SW480 (cell line): ENCODE measurements around the gene PABPC5.

Experiments used
- DNase-seq: peaks from one replicate; pipeline ENCODE4 v3.0.0-alpha.2; 2016; ENCODE audit warnings: low spot score

Gene PABPC5

DNA sequence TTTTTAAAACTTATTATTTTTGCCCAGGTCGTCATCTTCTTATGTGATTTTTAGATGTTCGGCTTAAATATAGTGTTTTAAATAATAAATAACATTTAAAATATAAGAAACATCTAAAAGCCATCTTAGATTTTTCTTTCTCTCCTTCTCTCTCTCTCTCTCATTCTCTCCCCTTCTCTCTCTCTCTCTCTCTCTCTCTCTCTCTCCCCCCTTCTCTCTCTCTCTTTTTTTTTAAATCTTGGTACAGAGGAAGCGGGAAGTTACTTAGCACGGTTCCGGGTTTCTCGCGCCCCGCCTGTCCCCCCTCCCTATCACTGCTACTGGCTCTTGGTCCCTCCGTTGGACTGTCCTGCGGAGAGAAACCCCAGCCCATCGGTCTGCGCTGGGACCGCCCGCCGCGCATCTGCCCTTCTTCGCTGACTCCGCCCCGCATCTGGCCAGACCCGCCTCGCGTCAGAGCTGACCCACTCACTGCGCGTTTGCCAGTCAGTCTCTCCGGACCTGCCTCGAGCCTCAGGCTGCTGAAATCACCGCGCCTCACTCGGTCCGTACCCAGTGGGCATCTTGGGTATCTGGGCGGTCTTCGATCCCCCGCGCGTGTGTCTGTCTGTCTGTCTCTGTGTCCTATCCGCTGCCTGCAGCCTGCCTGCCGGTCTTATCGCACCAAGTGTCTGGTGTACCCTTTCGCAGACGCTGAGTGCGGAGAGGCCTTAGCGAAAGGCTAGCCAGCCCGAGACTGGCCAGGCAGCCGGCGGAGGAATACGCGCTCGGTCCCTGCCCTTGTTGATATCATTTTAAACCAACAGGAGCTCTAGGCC, at the start of gene PABPC5:
PABPC5 (plus strand) TSS at position 489 of the 818 bp plus-strand sequence. CDS start 739 bp downstream, outside the sequence.
- no peak for DNase-seq

DNA sequence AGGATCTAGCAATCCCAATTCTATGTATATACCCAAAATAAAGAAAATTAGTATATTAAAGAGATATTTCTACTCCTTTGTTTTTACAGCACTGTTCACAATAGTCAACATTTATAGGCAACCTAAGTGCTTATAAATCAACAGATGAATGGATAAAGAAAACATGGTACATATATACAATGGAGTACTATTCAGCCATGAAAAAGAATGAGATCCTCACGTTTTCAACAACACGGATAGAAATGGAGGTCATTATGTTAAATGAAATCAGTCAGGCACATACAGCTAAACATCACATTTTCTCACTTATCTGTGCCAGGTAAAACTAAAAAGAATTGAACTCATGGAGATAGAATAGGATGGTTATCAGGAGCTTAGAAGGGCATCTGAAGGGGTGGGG, 45.6 kb upstream of the PABPC5 start:
- no peak for DNase-seq

DNA sequence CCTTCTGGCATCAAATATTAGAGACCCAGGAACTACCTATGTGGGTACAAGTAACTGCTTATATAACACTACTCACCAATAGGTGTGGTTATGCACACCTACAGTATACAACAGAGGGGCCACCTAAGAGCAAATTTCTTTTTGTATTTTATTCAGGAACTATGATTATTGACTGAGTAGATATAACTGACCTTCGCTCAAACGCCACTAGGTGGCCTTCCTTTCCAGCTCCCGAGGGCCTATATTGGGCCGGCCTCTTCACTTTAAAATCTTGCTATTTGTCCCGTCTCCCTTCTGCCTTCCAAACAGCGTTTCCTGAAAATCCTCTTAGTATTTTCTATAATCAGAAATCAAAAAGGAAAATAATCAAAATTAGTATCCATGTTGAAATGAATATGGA, 19.9 kb upstream of the PABPC5 start:
- no peak for DNase-seq

DNA sequence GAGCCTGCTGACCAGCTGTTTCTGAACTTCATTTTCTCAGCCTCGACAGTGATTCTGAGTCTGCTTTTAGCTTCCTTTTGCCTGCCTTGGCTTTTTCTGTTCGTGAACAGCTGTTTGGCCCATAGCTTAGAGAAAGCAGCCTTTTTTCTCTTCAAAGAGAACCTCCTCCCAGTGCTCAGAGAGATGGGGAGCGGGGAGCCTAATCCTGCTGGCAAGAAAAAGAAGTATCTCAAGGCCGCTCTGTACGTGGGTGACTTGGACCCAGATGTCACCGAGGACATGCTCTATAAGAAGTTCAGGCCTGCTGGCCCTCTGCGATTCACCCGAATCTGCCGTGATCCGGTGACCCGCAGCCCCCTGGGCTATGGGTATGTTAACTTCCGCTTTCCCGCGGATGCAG, 756 bp downstream of the PABPC5 start:
- DNase-seq: no peak
